H1 (cell line): ENCODE data around the gene AHI1. TPM values are rescaled to one million over a fixed set of nuclear protein-coding genes. Genes with fewer than 3 reads are reported as not detected.

ENCODE experiments used
- CTCF ChIA-PET: fragments of 300-600 bp; sonication (Branson Sonifier 250); formaldehyde crosslinking; loops from one replicate; lab custom pipeline; 2021; ENCODE audit not compliant: partially characterized antibody; lab: Charles Lee
- POLR2A ChIA-PET: fragments of 300-600 bp; sonication (Branson Sonifier 250); formaldehyde crosslinking; loops from one replicate; lab custom pipeline; 2021; ENCODE audit warnings: inconsistent platforms; ENCODE audit not compliant: partially characterized antibody; lab: Charles Lee
- DNase-seq, 2 experiments: peaks; one replicate each; pipeline versions ENCODE4 v3.0.0 to v3.0.0-alpha.2; 2010 to 2022; ENCODE audit warnings: low spot score in 2 of 2, low read depth in 1 of 2, mixed read lengths in 1 of 2
- FAIRE-seq: peaks from 2 replicates; lab custom pipeline; 2011; peaks lifted over from hg19 to GRCh38; lab: Jason Lieb, UNC
- H2AFZ ChIP-seq: 2 replicates; pipeline ENCODE4 v1.8.1; 2012; ENCODE audit warnings: low read length, inconsistent platforms
- H2AK5ac ChIP-seq: 2 replicates; pipeline ENCODE4 v1.6.1; 2013; ENCODE audit warnings: low read depth, low read length
- H2BK120ac ChIP-seq: replicated peaks from 2 replicates; pipeline ENCODE3; 2013; ENCODE audit warnings: low read depth, low read length, inconsistent platforms
- H2BK12ac ChIP-seq: 2 replicates; pipeline ENCODE4 v1.6.1; 2013; ENCODE audit warnings: low read depth, low read length
- H2BK15ac ChIP-seq: 2 replicates; pipeline ENCODE4 v1.6.1; 2013; ENCODE audit warnings: low read length
- H2BK20ac ChIP-seq: 2 replicates; pipeline ENCODE4 v1.6.1; 2013; ENCODE audit warnings: low read length
- H2BK5ac ChIP-seq: 2 replicates; pipeline ENCODE4 v1.6.1; 2013; ENCODE audit warnings: low read depth, low read length
- H3K14ac ChIP-seq: 2 replicates; pipeline ENCODE4 v1.6.1; 2013; ENCODE audit warnings: inconsistent platforms; ENCODE audit not compliant: insufficient read length
- H3K18ac ChIP-seq: 2 replicates; pipeline ENCODE4 v1.6.1; 2013; ENCODE audit warnings: low read length; ENCODE audit errors: extremely low read depth
- H3K23ac ChIP-seq: 2 replicates; pipeline ENCODE4 v1.6.1; 2013; ENCODE audit warnings: inconsistent platforms; ENCODE audit not compliant: insufficient read length
- H3K23me2 ChIP-seq: 2 replicates; pipeline ENCODE4 v1.6.1; 2013; ENCODE audit warnings: low read depth, low read length
- H3K27ac ChIP-seq: 2 replicates; pipeline ENCODE4 v1.6.1; 2011; ENCODE audit warnings: low read depth, low read length, inconsistent platforms
- H3K27me3 ChIP-seq, 4 experiments: replicated peaks in 1 of 4; 1 replicate in 1 of 4; 2 replicates in 3 of 4; pipeline versions ENCODE4 v1.6.1 to v1.8.1; 2011 to 2013; ENCODE audit warnings: low read length in 3 of 4, mild to moderate bottlenecking in 3 of 4, inconsistent platforms in 2 of 4, mixed read lengths in 2 of 4, moderate library complexity in 1 of 4; ENCODE audit not compliant: control insufficient read depth in 3 of 4, insufficient read depth in 3 of 4; ENCODE audit errors: extremely low read depth in 1 of 4
- H3K36me3 ChIP-seq, 4 experiments: 2 replicates each; pipeline versions ENCODE4 v1.6.1 to v1.8.1; 2011 to 2013; ENCODE audit warnings: mild to moderate bottlenecking in 4 of 4, low read length in 3 of 4, moderate library complexity in 2 of 4, control low read depth in 1 of 4, inconsistent platforms in 1 of 4; ENCODE audit not compliant: insufficient read depth in 4 of 4, control insufficient read depth in 2 of 4
- H3K4ac ChIP-seq: replicated peaks from 2 replicates; pipeline ENCODE3; 2013; ENCODE audit warnings: low read length, low read depth, mixed read lengths, inconsistent platforms; ENCODE audit not compliant: insufficient read length
- H3K4me1 ChIP-seq, 4 experiments: replicated peaks in 1 of 4; 1 replicate in 1 of 4; 2 replicates in 3 of 4; pipeline versions ENCODE4 v1.6.1 to v1.8.1; 2011 to 2013; ENCODE audit warnings: low read length in 3 of 4, inconsistent platforms in 2 of 4, mixed read lengths in 1 of 4; ENCODE audit not compliant: insufficient read depth in 4 of 4, control insufficient read depth in 3 of 4
- H3K4me2 ChIP-seq, 2 experiments: 2 replicates each; pipeline versions ENCODE4 v1.6.1 to v1.8.1; 2011 to 2013; ENCODE audit warnings: low read depth in 2 of 2, low read length in 2 of 2, control low read depth in 1 of 2, inconsistent platforms in 1 of 2, mild to moderate bottlenecking in 1 of 2; ENCODE audit not compliant: insufficient read depth in 1 of 2
- H3K4me3 ChIP-seq, 4 experiments: fragments of 200-600, 300-600 bp in 1 of 4; sonication (generic), shearing (Covaris generic), sonication (Bioruptor Twin) in 1 of 4; 2 replicates each; pipeline versions ENCODE4 v1.5.1 to v1.8.1; 2011 to 2016; ENCODE audit warnings: low read length in 4 of 4, low read depth in 3 of 4, control low read depth in 2 of 4, inconsistent platforms in 2 of 4, mild to moderate bottlenecking in 2 of 4, mixed read lengths in 1 of 4, moderate library complexity in 1 of 4; ENCODE audit not compliant: insufficient read depth in 2 of 4; ENCODE audit errors: extremely low read depth in 1 of 4
- H3K56ac ChIP-seq: replicated peaks from 2 replicates; pipeline ENCODE3; 2013; ENCODE audit warnings: low read depth, mild to moderate bottlenecking, mixed read lengths, low read length, inconsistent platforms; ENCODE audit not compliant: insufficient read length
- H3K79me1 ChIP-seq: 2 replicates; pipeline ENCODE4 v1.6.1; 2013; ENCODE audit warnings: low read depth, low read length, control low read depth
- H3K79me2 ChIP-seq, 2 experiments: 2 replicates each; pipeline versions ENCODE4 v1.6.1 to v1.8.1; 2012 to 2013; ENCODE audit warnings: low read length in 2 of 2, mild to moderate bottlenecking in 2 of 2, inconsistent platforms in 1 of 2; ENCODE audit not compliant: insufficient read depth in 2 of 2, control insufficient read depth in 1 of 2
- H3K9ac ChIP-seq, 4 experiments: replicated peaks in 1 of 4; 1 replicate in 1 of 4; 2 replicates in 3 of 4; pipeline versions ENCODE4 v1.6.1 to v1.8.1; 2011 to 2013; ENCODE audit warnings: low read depth in 3 of 4, low read length in 3 of 4, control low read depth in 2 of 4, mild to moderate bottlenecking in 2 of 4, moderate library complexity in 2 of 4, inconsistent platforms in 1 of 4; ENCODE audit errors: extremely low read depth in 1 of 4
- H3K9me3 ChIP-seq, 2 experiments: 2 replicates each; pipeline versions ENCODE4 v1.6.1 to v1.8.1; 2012 to 2013; ENCODE audit warnings: mild to moderate bottlenecking in 2 of 2, moderate library complexity in 2 of 2, control low read depth in 1 of 2, inconsistent platforms in 1 of 2, low read depth in 1 of 2, low read length in 1 of 2, mixed read lengths in 1 of 2; ENCODE audit not compliant: insufficient read depth in 2 of 2
- H4K20me1 ChIP-seq, 2 experiments: replicated peaks in 1 of 2; 2 replicates each; pipeline versions ENCODE3 to v1.8.1; 2011 to 2013; ENCODE audit warnings: inconsistent platforms in 2 of 2, low read length in 2 of 2, mild to moderate bottlenecking in 1 of 2; ENCODE audit not compliant: insufficient read depth in 2 of 2, control insufficient read depth in 1 of 2
- H4K5ac ChIP-seq: 2 replicates; pipeline ENCODE4 v1.6.1; 2013; ENCODE audit warnings: low read length, low read depth, mixed read lengths, inconsistent platforms; ENCODE audit not compliant: insufficient read length
- H4K8ac ChIP-seq: 2 replicates; pipeline ENCODE4 v1.8.0; 2013; ENCODE audit warnings: mild to moderate bottlenecking, moderate library complexity, low read length, inconsistent platforms; ENCODE audit not compliant: insufficient read depth; ENCODE audit errors: extremely low read depth
- H4K91ac ChIP-seq: replicated peaks from 2 replicates; pipeline ENCODE3; 2013; ENCODE audit warnings: low read length, mixed read lengths, inconsistent platforms; ENCODE audit not compliant: insufficient read length
- BRCA1 ChIP-seq: IDR thresholded peaks from 2 replicates; pipeline ENCODE4 v1.6.1; 2012; ENCODE audit warnings: low read depth, low read length, improper control_type of control experiment
- CTBP2 ChIP-seq: IDR thresholded peaks from 2 replicates; pipeline ENCODE4 v1.7.0; 2011; ENCODE audit warnings: borderline replicate concordance, mild to moderate bottlenecking, moderate library complexity, mixed read lengths, low read length; ENCODE audit not compliant: insufficient read depth, insufficient read length
- GABPA ChIP-seq: IDR thresholded peaks from 2 replicates; pipeline ENCODE4 v1.6.1; 2011; ENCODE audit warnings: mild to moderate bottlenecking, low read length, moderate library complexity, borderline replicate concordance; ENCODE audit not compliant: insufficient read depth
- MAX ChIP-seq: IDR thresholded peaks from 2 replicates; pipeline ENCODE4 v1.6.1; 2012; ENCODE audit warnings: inconsistent platforms
- POLR2AphosphoS5 ChIP-seq: IDR thresholded peaks from 2 replicates; pipeline ENCODE4 v1.6.1; 2011; ENCODE audit warnings: low read depth, low read length
- RFX5 ChIP-seq: IDR thresholded peaks from 2 replicates; pipeline ENCODE4 v1.6.1; 2011; ENCODE audit warnings: low read depth, low read length, improper control_type of control experiment, borderline replicate concordance
- RXRA ChIP-seq: IDR thresholded peaks from 2 replicates; pipeline ENCODE4 v1.6.1; 2011; ENCODE audit warnings: low read depth, mild to moderate bottlenecking, low read length, moderate library complexity; ENCODE audit not compliant: insufficient read depth
- SIRT6 ChIP-seq: IDR thresholded peaks from one replicate; pipeline ENCODE4 v1.7.1; 2012; ENCODE audit warnings: low read length, inconsistent platforms
- SRF ChIP-seq: IDR thresholded peaks from 2 replicates; pipeline ENCODE4 v1.6.1; 2011; ENCODE audit warnings: mild to moderate bottlenecking, low read depth, low read length, moderate library complexity
- SUZ12 ChIP-seq: fragments of 200-600 bp; sonication (generic); IDR thresholded peaks from 2 replicates; pipeline ENCODE4 v1.6.1; 2012; ENCODE audit warnings: mild to moderate bottlenecking, inconsistent platforms, low read length, moderate library complexity, mixed read lengths
- TCF12 ChIP-seq: IDR thresholded peaks from 2 replicates; pipeline ENCODE4 v1.6.1; 2011; ENCODE audit warnings: low read depth, mild to moderate bottlenecking, low read length
- TEAD4 ChIP-seq: IDR thresholded peaks from 2 replicates; pipeline ENCODE4 v1.6.1; 2012; ENCODE audit warnings: low read depth, low read length, inconsistent platforms, mixed read lengths
- WGBS, 2 experiments: shearing (Covaris generic) in 1 of 2; methylation state at CpG; one replicate each; pipeline versions ENCODE4 v1.1.6 to v1.1.7; 2013 to 2015; ENCODE audit warnings: low lambda C conversion rate in 2 of 2, mixed read lengths in 2 of 2, inconsistent platforms in 1 of 2, low coverage in 1 of 2, missing lambda C conversion rate in 1 of 2; ENCODE audit not compliant: insufficient replicate concordance in 2 of 2, insufficient coverage in 1 of 2, insufficient read length in 1 of 2; ENCODE audit errors: extremely low coverage in 1 of 2, missing lambda C conversion rate in 1 of 2; 5-methylcytosine and 5-hydroxymethylcytosine counted together
- polyA plus RNA-seq, 7 experiments: library from polyadenylated mRNA; depleted of rRNA in 3 of 7; stranded (reverse) in 5 of 7; unstranded in 2 of 7; fragments of >200 nt in 5 of 7; fragments of 200-250 nt in 2 of 7; gene quantifications; 1 replicate in 5 of 7; 2 replicates in 1 of 7; 4 replicates in 1 of 7; pipeline versions ENCODE4 v1.2.1 to v1.2.3, GENCODE V29; 2011 to 2013; ENCODE audit warnings: missing spikeins in 2 of 7, mixed read lengths in 2 of 7
- total RNA-seq: library from RNA; stranded (reverse); fragmentation: NEBNext Ultra II Directional; extraction: Animal tissue kit (Norgen Biotek cat#: 25700); gene quantifications from 2 replicates; pipeline ENCODE4 v1.2.1, GENCODE V29; 2021
- TF ChIP-seq, protein P1 (sequence below): IDR thresholded peaks from 2 replicates; pipeline ENCODE4 v1.6.1; 2011; ENCODE audit warnings: low read length, improper control_type of control experiment

AHI1 gene
- total and polyA plus RNA-seq, 2 of the 8 experiments (the other 6 are each of a cell fraction or from before 2014, with no cell fraction given) = 4.2 to 19.6 TPM

DNA sequence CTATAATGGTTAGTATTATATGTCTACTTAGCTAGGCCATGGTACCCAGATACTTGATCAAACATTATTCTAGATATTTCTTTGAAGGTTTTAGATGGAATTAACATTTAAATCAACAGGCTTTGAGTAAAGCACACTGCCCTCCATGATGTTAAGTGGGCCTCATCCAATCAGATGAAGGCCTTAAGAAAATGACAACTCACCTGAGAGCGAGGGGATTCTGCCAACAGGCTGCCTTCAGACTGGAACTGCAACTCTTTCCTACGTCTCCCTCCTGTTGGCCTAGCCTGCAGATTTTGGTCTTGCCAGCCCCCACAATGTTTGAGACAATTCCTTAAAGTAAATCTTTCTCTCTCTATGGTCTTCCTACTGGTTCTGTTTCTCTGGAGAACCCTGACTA, 137.3 kb downstream of the AHI1 start:
- Histone ChIP-seq H2BK15ac (no peak overlapping the region), H4K5ac (no peak overlapping the region), H3K9me3 (peaks cover 0 to 7% of the 10 kb centered on the region in 2 experiments; a peak in 2 of 4 replicates), H3K4me2 (no peak overlapping the region), H2BK120ac (no peak overlapping the region), H3K79me2 (no peaks in the 10 kb centered on the region), H3K23ac (no peak overlapping the region), H3K4me3 (no peak overlapping the region), H3K36me3 (no peaks in the 10 kb centered on the region), H3K79me1 (no peaks in the 10 kb centered on the region), H3K4me1 (no peaks in the 10 kb centered on the region), H4K91ac (no peak overlapping the region), H3K14ac (no peak overlapping the region), H2BK12ac (no peak overlapping the region), H3K27ac (no peak overlapping the region), H2AK5ac (no peak overlapping the region), H3K9ac (no peak overlapping the region), H3K23me2 (no peaks in the 10 kb centered on the region; the same call in 1 of the 2 replicates), H3K56ac (no peak overlapping the region), H4K8ac (no peak overlapping the region), H2AFZ (no peak overlapping the region), H3K27me3 (no peaks in the 10 kb centered on the region), H4K20me1 (no peaks in the 10 kb centered on the region), H3K4ac (no peak overlapping the region), H2BK5ac (no peak overlapping the region), H3K18ac (no peak overlapping the region), H2BK20ac (no peak overlapping the region)
- FAIRE-seq (no peak), DNase-seq (no peak)
- TF ChIP-seq CTBP2 (no peak), GABPA (no peak), TEAD4 (no peak), SIRT6 (no peak), SRF (no peak), SUZ12 (no peak), POLR2AphosphoS5 (no peak), BRCA1 (no peak), RXRA (no peak), MAX (no peak), RFX5 (no peak), TCF12 (no peak)
- TF ChIP-seq, protein P1, sequence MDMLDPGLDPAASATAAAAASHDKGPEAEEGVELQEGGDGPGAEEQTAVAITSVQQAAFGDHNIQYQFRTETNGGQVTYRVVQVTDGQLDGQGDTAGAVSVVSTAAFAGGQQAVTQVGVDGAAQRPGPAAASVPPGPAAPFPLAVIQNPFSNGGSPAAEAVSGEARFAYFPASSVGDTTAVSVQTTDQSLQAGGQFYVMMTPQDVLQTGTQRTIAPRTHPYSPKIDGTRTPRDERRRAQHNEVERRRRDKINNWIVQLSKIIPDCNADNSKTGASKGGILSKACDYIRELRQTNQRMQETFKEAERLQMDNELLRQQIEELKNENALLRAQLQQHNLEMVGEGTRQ = no peak
- 65% methylated on average over 2 of the region's 2 CpGs; no CpG with 5 or more reads in 1 of the 2 experiments for WGBS, 2 experiments
- ChIA-PET CTCF (no interaction called here), POLR2A (no interaction called here)
